ENCODE measurements around the gene ZNF512.
"Not testable (repeated sequence)": the region's sequence is repeated elsewhere in the genome, so short reads cannot be mapped to it uniquely, and the experiment has no call there.

The ZNF512 gene

DNA sequence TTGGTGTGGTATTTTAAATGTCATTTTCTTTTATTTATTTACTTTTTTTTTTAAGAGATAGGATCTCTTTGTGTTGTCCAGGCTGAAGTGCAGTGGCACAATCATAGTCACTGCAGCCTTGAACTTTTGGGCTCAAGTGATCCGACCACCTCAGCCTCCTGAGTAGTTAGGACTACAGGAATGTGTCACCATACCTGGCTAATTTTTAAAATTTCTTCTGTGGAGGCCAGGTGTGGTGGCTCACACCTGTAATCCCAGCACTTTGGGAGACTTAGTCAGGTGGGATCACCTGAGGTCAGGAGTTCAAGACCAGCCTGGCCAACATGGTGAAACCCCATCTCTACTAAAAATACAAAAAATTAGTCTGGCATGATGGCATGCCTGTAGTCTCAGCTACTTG lies 33.5 kb upstream of the ZNF512 start:
- H3K27ac ChIP-seq: no peak overlapping the region
- peaks cover 9% of the 10 kb centered on the region for H3K9me3 ChIP-seq (ENCODE audit: severe bottlenecking)
- DNase-seq: no peak
- H3K27me3 ChIP-seq (ENCODE audit: insufficient read depth, low read depth, severe bottlenecking): no peaks in the 10 kb centered on the region
- H3K4me3 ChIP-seq (ENCODE audit: low read depth, low read length): no peak overlapping the region
- TF ChIP-seq, protein P1, sequence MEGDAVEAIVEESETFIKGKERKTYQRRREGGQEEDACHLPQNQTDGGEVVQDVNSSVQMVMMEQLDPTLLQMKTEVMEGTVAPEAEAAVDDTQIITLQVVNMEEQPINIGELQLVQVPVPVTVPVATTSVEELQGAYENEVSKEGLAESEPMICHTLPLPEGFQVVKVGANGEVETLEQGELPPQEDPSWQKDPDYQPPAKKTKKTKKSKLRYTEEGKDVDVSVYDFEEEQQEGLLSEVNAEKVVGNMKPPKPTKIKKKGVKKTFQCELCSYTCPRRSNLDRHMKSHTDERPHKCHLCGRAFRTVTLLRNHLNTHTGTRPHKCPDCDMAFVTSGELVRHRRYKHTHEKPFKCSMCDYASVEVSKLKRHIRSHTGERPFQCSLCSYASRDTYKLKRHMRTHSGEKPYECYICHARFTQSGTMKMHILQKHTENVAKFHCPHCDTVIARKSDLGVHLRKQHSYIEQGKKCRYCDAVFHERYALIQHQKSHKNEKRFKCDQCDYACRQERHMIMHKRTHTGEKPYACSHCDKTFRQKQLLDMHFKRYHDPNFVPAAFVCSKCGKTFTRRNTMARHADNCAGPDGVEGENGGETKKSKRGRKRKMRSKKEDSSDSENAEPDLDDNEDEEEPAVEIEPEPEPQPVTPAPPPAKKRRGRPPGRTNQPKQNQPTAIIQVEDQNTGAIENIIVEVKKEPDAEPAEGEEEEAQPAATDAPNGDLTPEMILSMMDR (IDR thresholded peaks at IDR 0.05; ENCODE audit: low read depth, low read length): no peak
- no peaks in the 10 kb centered on the region for H3K36me3 ChIP-seq

DNA sequence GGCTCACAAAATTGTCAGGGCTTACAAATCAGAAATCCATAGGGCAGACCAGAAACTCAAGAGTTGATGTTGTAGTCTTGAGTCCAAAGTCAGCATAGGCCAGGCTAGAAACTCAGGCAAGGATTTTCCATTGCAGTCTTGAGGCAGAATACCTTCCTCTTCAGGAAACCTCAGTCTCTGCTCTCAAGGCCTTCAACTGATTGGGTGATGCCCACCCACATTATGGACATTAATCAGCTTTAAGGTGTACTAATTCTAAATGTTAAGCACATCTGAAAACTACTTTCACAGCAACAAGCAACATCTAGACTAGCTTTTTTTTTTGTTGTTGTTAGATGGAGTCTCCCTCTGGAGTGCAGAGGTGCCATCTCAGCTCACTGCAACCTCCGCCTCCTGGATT lies 31.3 kb upstream of the ZNF512 start:
- no peaks in the 10 kb centered on the region for H3K36me3 ChIP-seq
- no peak overlapping the region for H3K27ac ChIP-seq
- no peaks in the 10 kb centered on the region for H3K27me3 ChIP-seq (ENCODE audit: insufficient read depth, low read depth, severe bottlenecking)
- TF ChIP-seq, protein P1 (IDR thresholded peaks at IDR 0.05; ENCODE audit: low read depth, low read length): no peak
- no peak for DNase-seq
- H3K4me3 ChIP-seq (ENCODE audit: low read depth, low read length): no peak overlapping the region
- H3K9me3 ChIP-seq (ENCODE audit: severe bottlenecking): peaks cover 5% of the 10 kb centered on the region

DNA sequence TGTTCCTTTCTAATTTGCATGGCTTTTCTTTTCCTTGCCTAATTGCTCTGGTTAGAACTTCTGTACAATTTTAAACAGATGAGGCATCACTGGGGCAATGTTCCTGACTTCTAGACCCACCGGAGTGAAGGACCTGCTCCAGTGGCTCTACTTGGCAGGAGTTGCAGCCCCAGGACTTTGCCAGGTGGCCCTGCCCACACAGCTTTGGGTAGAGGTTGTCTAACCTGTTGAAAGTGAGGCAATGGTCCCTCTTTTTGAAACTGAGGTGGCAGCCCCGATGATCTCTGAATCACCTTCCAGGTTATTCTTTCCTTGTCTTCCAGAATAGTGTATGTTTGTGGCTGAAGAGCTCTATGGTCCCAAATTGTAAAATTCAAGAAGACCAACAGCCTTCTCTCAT lies 29.9 kb upstream of the ZNF512 start:
- no peak for DNase-seq
- Histone ChIP-seq H3K27ac (no peak overlapping the region), H3K4me3 (ENCODE audit: low read depth, low read length) (no peak overlapping the region), H3K9me3 (ENCODE audit: severe bottlenecking) (peaks cover 3% of the 10 kb centered on the region), H3K36me3 (no peaks in the 10 kb centered on the region), H3K27me3 (ENCODE audit: insufficient read depth, low read depth, severe bottlenecking) (no peaks in the 10 kb centered on the region)
- TF ChIP-seq, protein P1 (IDR thresholded peaks at IDR 0.05; ENCODE audit: low read depth, low read length): no peak

DNA sequence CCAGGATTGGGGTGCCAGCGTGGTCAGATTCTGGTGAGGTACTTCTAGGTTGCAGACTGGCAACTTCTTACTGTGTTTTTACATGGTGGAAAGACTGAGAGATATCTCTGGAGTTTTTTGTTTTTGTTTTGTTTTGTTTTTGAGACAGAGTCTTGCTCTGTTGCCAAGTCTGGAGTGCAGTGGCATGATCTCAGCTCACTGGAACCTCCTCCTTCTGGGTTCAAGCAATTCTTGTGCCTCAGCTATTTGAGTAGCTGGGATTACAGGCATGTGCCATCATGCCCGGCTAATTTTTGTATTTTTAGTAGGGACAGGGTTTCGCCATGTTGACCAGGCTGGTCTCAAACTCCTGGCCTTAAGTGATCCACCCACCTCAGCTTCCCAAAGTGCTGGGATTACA lies 28.4 kb upstream of the ZNF512 start:
- H3K27me3 ChIP-seq (ENCODE audit: insufficient read depth, low read depth, severe bottlenecking); H3K27ac ChIP-seq; H3K4me3 ChIP-seq (ENCODE audit: low read depth, low read length); H3K9me3 ChIP-seq (ENCODE audit: severe bottlenecking); DNase-seq; H3K36me3 ChIP-seq: not testable (repeated sequence)

DNA sequence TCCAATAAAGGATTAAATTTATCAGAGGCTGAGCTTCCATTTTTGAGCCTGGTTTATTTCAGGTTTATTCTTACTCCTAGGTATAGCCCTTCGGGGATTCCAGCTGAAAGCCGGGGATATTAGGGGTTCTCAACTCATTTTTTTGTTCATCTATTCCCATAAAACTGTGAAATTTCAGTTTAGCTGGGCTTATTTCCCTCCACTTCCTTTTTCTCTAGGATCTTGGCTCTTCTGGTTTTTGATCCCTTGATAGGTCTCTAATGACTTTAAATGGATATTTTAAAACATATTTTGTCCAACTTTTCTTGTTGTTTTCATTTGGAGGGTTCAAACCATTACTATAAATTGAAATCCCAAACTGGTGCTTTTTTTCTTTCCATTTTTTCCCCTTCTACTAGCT lies 23.6 kb upstream of the ZNF512 start:
- peaks cover 2% of the 10 kb centered on the region for H3K9me3 ChIP-seq (ENCODE audit: severe bottlenecking)
- DNase-seq: no peak
- TF ChIP-seq, protein P1 (IDR thresholded peaks at IDR 0.05; ENCODE audit: low read depth, low read length): no peak
- no peak overlapping the region for H3K27ac ChIP-seq
- no peaks in the 10 kb centered on the region for H3K27me3 ChIP-seq (ENCODE audit: insufficient read depth, low read depth, severe bottlenecking)
- H3K36me3 ChIP-seq: no peaks in the 10 kb centered on the region
- no peak overlapping the region for H3K4me3 ChIP-seq (ENCODE audit: low read depth, low read length)

DNA sequence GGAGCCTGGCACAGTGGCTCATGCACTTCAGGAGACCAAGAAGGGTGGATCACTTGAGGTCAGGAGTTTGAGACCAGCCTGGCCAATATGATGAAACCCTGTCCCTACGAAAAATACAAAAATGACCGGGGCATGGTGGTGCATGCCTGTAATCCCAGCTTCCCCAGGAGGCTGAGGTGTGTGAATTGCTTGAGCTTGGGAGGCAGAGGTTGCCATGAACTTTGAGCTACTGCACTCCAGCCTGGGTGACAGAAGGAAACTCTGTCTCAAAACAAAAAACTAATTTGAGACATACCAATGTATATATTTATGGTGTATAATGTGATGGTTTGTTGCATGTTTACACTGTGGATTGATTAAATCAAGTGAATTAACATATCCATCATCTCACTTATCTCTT lies 21.8 kb upstream of the ZNF512 start:
- Histone ChIP-seq H3K36me3 (no peaks in the 10 kb centered on the region), H3K4me3 (ENCODE audit: low read depth, low read length) (no peak overlapping the region), H3K9me3 (ENCODE audit: severe bottlenecking) (peaks cover 2% of the 10 kb centered on the region), H3K27ac (no peak overlapping the region), H3K27me3 (ENCODE audit: insufficient read depth, low read depth, severe bottlenecking) (no peaks in the 10 kb centered on the region)
- no peak for DNase-seq
- TF ChIP-seq, protein P1 (IDR thresholded peaks at IDR 0.05; ENCODE audit: low read depth, low read length): no peak

All from WERI-Rb-1 (cell line).